DOHH2 (cell line): ENCODE measurements around the gene VGF.

ENCODE experiments used
- EZH2phosphoT487 ChIP-seq: fragments of 200-600 bp; sonication (generic); IDR thresholded peaks from 2 replicates; pipeline ENCODE4 v1.6.1; 2017; ENCODE audit warnings: borderline replicate concordance, mild to moderate bottlenecking, antibody characterized with exemption, low read length, moderate library complexity, mixed read lengths
- TF ChIP-seq, protein P1 (sequence below): fragments of 200-600 bp; sonication (generic); IDR thresholded peaks from one replicate; pipeline ENCODE4 v1.5.1; 2014; ENCODE audit warnings: antibody characterized with exemption, mild to moderate bottlenecking, low read depth, low read length; ENCODE audit not compliant: poor library complexity, severe bottlenecking

DNA sequence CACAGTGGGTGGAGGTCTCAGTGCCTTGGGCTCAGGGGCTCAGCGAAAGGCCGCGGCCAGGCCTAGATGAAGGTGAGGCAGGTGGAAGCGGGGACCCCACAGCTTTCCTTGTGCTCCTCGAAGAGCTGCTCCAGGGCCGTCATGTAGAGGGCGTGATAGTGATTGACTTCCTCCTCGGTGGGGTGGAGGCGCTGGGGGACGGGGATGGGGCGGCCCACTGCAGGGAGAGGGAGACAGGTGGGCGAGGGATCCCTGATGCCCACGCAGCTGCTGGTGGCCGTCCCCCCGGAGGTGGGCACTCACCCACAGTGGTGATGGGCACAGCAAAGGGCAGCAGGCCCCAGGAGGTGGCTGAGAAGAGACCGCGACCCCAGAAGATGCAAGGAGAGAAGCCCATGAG lies 30.5 kb upstream of the VGF start:
- TF ChIP-seq, protein P1, sequence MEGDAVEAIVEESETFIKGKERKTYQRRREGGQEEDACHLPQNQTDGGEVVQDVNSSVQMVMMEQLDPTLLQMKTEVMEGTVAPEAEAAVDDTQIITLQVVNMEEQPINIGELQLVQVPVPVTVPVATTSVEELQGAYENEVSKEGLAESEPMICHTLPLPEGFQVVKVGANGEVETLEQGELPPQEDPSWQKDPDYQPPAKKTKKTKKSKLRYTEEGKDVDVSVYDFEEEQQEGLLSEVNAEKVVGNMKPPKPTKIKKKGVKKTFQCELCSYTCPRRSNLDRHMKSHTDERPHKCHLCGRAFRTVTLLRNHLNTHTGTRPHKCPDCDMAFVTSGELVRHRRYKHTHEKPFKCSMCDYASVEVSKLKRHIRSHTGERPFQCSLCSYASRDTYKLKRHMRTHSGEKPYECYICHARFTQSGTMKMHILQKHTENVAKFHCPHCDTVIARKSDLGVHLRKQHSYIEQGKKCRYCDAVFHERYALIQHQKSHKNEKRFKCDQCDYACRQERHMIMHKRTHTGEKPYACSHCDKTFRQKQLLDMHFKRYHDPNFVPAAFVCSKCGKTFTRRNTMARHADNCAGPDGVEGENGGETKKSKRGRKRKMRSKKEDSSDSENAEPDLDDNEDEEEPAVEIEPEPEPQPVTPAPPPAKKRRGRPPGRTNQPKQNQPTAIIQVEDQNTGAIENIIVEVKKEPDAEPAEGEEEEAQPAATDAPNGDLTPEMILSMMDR = no peak
- TF ChIP-seq EZH2phosphoT487 = no peak
